NCI-H510A (cell line): ENCODE results near the gene PANK1.
"Not testable (repeated sequence)": the region's sequence is repeated elsewhere in the genome, so short reads cannot be mapped to it uniquely, and the experiment has no call there.

Source experiments
- DNase-seq: peaks from one replicate; lab custom pipeline; 2025; lab: John Stamatoyannopoulos, UW

Gene PANK1

GRCh38 chr10:89651916-89652573 is 7.0 kb upstream of the PANK1 start:
- DNase-seq: no peak

DNA sequence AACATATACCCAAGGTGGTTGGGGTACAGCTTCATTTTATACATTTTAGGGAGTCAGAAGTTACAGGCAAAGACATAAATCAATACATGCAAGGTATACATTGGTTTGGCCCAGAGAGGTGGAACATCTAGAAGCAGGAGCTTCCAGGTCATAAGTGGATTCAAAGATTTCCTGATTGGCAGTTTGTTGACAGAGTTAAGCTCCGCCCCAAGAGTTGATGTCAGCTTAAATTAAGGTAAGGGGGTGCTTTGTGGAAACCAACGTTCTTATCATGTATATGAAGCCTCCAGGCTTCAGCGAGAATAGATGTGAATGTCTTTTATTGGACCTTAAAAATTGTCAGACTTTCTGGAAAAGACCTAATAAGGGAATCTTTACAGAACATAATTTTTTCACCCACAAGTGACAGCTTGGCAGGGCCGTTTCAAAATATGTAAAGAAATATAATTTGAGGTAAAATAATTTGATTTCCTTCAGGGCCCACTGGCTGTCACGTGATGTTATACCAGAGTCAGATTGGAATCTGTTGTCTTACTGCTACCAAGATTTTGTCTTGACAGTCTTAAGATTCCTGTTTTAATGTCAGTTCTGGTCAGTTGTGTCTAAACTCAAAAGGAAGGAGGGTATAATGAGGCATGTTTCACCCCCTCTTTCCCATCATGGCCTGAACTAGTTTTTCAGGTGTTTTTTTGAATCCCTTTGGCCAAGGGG is 6.3 kb upstream of the PANK1 start:
- DNase-seq: no peak

DNA sequence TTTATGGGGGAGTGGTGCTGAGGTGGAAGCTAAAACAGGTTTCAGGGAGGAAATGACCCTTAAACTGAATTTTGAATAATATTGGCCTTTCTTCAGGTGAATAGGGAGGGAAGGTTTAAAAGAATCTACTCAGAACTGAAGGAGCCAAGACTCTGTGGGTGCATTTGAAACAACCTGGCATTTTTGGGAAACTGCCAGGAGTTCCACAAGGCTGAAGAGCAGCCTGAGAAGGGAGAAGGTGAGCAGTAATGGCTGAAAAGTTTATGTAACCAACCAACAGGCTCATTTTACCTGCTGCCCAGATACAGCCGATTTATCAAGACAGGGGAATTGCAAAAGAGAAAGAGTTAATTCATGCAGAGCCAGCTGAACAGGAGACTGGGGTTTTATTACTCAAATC is 4.0 kb upstream of the PANK1 start:
- no peak for DNase-seq

- no peak for DNase-seq
Observed at GRCh38 chr10:89648074-89648473, 3.0 kb upstream of the PANK1 start.

DNA sequence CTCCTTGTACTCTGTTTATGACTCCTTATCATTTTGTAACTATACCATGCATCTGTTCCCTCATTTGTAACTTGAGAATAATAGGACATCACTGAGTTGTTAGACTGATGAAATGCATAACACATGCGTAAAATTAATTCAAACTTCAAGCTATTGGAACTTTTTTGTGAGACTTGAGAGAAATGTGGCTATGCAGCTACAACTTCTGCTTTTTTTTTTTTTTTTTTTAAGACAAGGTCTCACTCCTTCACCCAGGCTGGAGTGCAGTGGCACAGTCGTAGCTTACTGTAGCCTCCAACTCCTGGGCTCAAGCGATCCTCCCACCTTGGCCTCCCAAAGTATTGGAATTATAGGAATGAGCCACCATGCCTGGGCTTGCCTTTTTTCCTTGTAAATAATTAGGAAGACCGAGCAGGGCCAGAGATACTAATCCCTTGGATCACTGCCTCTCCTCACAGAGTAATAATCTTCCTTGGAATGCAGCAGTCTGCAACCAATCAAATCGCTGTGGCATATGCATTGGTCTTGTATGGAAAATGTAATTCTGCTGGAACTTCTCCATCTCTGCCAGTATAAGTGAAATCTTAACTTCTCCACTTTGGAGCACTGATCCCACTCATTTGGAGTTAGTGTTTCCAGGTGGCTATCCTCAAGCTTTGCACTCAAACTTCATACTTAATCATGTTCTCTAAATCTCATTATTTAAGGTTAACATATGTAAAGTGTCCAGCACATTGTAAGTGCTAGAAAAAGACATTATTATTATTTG is 2.0 kb upstream of the PANK1 start:
- no peak for DNase-seq

DNA sequence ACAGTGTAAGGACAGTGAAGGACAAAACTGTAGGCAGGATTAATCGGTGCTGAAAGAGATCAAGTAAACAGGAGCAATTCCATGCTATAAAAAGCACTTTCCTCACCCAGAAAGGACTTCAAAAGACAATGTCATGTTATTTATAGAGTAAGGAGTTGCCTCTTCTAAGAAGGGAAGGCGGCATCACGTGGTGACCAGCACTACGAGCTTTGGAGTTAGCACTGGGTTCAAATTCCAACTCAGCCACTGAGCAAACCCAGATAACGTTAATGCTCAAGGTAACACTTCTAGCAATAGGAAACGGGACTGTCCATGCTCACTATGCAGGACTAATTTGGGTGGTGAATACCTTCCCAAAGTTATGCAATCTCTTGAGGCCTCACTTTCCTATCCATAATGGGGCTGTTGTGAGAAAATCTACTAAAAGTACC is 715 bp upstream of the PANK1 start:
- peak; percentile 4 for DNase-seq

GRCh38 chr10:89644691-89644966 is 413 bp downstream of the PANK1 start:
- DNase-seq: peak; percentile 20

- peak; percentile 90 for DNase-seq
Observed at GRCh38 chr10:89643812-89644690, 991 bp downstream of the PANK1 start.

DNA sequence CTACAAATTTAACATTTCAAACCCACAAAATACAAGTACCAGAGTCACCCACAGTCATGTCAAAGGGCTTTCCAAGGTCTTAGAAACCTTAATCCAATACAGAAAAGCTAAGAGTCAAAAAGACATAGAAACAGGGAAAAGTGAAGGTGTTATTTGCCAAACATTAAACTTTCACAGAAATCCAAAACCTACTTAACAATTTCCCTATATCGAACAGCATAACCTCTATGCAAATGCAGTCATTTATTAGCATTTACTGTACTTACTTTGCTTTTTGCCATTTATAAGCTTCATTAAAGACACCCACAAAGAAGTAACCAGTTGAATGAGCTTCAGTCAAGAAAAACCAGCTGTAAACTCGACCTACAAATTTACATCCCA is 1.6 kb downstream of the PANK1 start:
- no peak for DNase-seq

DNA sequence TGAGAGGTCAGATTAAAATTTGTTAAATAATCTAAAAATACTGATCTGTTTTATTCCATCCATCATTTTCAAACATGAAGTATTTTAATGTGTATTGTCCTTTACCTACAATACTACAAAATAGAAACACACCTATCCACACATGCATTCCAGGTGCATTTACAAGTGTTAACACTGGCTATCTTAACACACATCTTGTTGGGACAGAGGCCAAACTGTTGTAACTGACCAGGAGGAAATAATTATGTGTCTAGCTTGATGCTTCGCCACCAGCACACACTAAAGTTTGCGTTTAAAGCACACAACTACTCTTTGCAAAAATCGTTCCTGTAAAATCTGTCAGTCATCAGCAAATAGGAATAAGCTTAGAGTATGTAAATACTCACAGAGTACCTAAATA is 2.8 kb downstream of the PANK1 start:
- no peak for DNase-seq

- DNase-seq: no peak
Observed at GRCh38 chr10:89640241-89640640, 4.8 kb downstream of the PANK1 start.

DNA sequence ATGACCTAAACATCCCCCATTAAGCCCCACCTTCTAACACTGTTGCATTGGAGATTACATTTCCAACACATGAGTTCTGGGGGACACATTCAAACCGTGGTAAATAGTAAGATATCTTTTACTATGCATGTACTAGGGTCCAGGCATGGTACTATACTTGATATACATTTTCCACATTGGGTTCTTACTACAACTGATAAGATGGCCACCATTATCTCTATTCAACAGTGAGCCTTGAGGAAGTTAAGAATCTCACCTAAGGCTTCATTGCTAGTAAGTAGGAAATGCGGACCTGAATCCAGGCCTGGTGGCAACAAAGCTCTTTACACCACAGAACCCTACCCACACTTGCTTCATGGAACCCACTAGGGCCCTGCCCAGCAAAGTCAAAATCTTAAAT is 5.7 kb downstream of the PANK1 start:
- DNase-seq: no peak

DNA sequence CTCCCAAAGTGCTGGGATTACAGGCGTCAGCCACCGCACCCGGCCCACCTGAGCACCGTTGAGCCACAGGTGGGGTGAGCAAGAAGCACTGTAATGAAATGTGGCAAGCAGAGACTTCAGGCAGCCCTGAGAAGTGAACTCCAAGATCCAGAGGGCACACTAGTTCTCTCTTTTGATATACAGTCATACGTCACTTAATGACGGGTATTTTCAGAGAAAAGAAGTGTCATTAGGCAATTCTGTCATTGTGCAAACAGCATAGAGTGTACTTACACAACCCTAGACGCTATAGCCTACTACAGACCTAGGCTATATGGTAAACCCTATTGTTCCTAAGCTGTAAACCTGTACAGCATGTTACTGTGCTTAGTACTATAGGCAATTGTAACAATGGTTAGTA is 7.9 kb downstream of the PANK1 start:
- DNase-seq: no peak

- no peak for DNase-seq
Observed at GRCh38 chr10:89634637-89635036, 10.4 kb downstream of the PANK1 start.

GRCh38 chr10:89633484-89633883 is 11.6 kb downstream of the PANK1 start:
- DNase-seq: no peak

GRCh38 chr10:89632824-89633223 is 12.2 kb downstream of the PANK1 start:
- no peak for DNase-seq

GRCh38 chr10:89627830-89628229 is 17.2 kb downstream of the PANK1 start:
- no peak for DNase-seq

- no peak for DNase-seq
Observed at GRCh38 chr10:89625041-89625765, 19.8 kb downstream of the PANK1 start.

DNA sequence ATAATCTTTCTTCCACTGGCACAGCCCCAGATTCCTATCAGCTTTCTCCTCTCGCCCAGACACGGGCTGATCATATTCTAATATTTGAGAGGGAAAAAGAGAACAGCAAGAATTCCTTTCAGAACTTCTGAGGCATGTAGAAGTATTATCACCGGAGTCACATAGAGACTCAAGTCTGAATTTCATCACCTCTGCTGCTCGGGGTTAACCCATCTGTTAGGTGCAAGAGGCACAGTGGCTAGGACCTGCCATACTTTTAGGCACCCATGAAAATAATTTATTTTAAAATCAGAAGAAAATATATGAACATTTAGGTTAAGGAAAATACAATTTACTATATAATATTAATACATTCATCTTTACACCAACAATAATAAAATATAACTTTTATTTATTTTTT is 21.0 kb downstream of the PANK1 start:
- no peak for DNase-seq

DNA sequence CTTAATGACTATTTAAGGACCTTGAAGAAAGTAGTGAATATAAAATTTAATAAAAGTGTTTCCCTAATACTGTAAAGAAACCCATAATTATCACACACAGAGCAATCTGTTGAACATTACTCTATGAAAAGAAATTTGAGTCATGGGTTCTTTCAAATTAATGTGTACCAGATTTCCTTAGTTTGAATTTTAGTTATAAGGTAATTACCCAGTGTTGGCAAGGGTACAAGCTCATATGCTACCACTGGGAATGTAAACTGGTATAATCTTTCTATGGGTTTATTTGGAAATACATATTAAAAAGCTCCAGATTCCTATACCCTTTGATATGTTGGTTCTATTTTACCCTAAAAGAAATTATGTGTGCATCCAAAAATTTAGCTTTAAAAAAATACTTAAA is 22.9 kb downstream of the PANK1 start:
- no peak for DNase-seq

- no peak for DNase-seq
Observed at GRCh38 chr10:89621438-89621837, 23.6 kb downstream of the PANK1 start.

DNA sequence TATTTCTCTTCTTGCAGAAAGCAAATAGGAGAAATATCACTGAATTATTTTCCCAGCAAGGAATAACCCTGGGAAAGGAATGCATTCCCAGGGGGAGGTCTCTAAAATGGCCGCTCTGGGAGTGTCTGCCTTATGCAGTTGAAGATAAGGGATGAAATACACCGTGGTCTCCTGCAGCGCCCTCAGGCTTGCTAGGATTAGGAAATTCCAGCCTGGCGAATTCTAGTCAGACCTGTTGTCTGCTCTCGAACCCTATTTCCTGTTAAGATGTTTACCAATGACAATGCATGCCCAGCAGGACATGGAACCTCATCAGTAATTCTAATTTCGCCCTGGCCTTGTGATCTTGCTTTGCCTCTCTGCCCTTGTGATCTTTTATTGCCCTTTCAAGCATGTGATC is 24.7 kb downstream of the PANK1 start:
- not testable (repeated sequence) for DNase-seq
